Testis (tissue), 2 donors: ENCODE measurements around the gene TMEM200C.

ENCODE experiments used
- CTCF ChIP-seq, 3 experiments: fragments of 450-650 bp in 2 of 3; fragments of 200-600 bp in 1 of 3; sonication (generic) in 1 of 3; IDR thresholded peaks; one replicate each; pipeline ENCODE4 v1.5.1; 2016 to 2019; ENCODE audit warnings: antibody characterized with exemption in 3 of 3, mild to moderate bottlenecking in 2 of 3, moderate library complexity in 1 of 3
- POLR2A ChIP-seq: fragments of 450-650 bp; IDR thresholded peaks from one replicate; pipeline ENCODE4 v1.6.1; 2017; ENCODE audit warnings: antibody characterized with exemption, mild to moderate bottlenecking, moderate library complexity

DNA sequence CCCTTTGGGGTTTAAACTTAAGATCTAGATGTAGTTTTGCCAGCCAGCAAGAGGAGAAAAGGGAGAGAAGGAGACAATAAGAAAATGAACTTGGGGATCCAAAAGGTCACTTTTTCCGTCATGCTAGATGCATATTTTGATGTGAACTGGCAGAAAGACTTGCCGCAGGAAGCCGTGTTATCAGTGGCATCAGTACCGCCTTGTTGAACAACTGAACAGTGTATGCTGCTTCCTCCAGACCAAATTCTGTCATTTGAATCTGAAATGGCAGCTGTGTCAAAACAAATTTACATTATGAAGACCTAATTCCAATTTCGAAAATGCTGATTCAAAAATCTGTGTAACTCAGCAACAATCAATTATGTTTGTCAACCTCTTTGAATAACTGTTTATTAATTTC is 42.1 kb downstream of the TMEM200C start:
- TF ChIP-seq CTCF (IDR thresholded peaks at IDR 0.05) = no peak
- no peak for TF ChIP-seq POLR2A
